Anterior cingulate cortex (tissue), 58 donors: ENCODE results near the gene PTDSS2.

ENCODE experiments used
- DNase-seq, 58 donors: peaks; one replicate each; lab custom pipeline; 2025; lab: John Stamatoyannopoulos, UW

Gene PTDSS2

GRCh38 chr11:486189-486588, 36.1 kb downstream of the PTDSS2 start:
- DNase-seq = no peak

DNA sequence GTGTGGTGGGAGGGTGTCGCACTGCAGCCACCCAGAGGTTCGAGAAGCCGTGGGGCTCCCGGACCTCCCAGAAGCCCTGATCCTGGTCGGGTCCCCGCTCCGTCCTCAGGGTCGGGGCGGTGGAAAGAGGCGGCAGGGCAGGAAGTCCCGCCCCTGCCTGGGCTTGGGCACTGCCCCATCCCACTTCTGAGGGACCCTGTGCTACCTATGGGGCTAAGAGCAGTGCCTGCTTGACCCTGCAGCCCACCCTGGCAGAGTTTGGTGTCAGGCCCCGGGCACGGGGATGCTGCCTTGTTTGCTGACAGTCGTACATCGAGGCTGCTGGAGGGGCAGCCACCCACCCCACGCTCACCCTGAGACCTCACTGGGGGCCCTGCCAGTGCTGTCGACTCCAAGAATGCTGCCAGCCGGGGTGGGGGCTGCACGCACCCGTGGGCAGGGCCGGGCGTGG, 37.5 kb downstream of the PTDSS2 start:
- no peak for DNase-seq

GRCh38 chr11:488062-488461, 38.0 kb downstream of the PTDSS2 start:
- no peak for DNase-seq

DNA sequence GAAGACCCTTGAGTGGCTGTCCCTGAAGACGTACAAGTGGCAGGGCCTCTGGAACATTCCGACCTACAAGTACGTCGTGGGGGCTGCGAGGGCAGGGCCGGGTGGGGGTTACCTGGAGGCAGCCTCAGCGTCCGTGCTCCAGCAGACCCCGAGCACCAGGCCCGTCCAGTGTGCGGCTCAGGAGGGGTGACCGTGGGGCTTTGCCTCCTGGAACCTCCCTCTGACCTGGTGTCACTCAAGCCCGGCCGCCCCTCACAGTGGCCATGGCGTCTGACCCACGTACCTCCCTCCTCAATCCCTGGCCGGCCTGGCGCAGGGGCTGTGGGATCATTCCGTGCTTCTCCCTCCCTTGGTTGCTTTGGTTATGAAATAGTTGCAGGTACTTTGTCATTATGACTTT, 38.5 kb downstream of the PTDSS2 start:
- DNase-seq = no peak

DNA sequence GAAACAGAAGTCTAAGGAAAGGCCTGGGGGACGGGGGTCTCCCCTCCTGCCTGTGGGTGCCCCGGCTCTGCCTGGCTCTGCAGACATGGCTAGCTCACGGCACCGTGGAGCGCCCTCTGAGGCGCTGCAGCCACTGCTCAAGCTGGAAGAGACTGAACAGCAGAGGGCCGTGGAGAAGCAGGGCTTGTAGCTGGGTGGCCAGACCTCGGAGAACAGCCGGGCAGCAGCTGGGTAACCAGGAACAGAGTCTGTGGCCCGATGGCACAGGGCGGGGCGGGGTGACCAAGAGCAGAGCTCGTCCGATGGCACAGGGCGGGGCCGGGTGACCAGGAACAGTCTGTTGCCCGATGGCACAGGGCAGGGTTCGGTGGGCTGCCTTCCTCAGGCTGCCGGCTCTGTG, 38.9 kb downstream of the PTDSS2 start:
- peak in 7 of 58 donors; percentile 26 to 59 (median 39) for DNase-seq

GRCh38 chr11:489610-490185, 39.6 kb downstream of the PTDSS2 start:
- DNase-seq = no peak

GRCh38 chr11:490186-490929, 40.3 kb downstream of the PTDSS2 start:
- no peak for DNase-seq

GRCh38 chr11:490930-491260, 40.8 kb downstream of the PTDSS2 start:
- no peak for DNase-seq

GRCh38 chr11:491358-491757, 41.3 kb downstream of the PTDSS2 start:
- no peak for DNase-seq

DNA sequence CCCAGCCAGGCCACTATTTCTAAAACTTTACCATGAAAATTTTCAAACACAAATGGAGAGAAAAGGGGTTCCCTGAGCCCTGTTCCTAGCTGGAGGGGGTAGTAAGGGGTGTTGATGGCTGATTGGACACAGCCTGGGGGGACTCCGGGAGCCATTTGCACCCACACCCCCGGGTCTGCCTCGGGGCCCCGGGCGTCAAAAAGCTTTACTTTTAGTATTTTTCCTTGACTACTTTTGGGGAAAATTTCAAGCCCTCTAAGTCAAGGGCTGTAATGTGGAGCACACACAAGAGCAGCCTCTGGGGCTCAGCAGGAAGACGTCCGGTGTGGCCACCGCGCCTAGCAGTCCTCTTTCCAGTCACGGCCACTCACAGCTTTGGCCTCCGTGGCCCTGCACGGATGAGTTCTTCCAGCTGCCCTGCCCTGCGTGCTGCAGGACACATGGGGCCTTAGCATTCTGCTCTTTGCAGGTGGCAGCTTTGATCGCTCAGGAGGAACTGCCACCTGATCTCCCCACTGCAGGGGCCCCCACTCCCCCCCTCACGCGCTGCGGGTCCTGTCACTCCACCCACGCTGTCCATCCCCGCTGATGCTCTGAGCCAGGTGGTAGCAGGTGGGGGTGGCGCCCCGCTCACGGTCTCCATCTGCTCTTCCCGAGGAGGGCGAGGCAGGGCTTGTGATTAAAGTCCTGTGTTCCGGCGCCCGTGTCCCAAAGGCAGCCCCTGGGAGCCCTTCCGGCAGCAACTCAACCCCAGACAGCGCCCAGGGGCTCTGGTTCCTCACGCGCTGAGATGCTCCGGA, 42.5 kb downstream of the PTDSS2 start:
- DNase-seq = no peak

DNA sequence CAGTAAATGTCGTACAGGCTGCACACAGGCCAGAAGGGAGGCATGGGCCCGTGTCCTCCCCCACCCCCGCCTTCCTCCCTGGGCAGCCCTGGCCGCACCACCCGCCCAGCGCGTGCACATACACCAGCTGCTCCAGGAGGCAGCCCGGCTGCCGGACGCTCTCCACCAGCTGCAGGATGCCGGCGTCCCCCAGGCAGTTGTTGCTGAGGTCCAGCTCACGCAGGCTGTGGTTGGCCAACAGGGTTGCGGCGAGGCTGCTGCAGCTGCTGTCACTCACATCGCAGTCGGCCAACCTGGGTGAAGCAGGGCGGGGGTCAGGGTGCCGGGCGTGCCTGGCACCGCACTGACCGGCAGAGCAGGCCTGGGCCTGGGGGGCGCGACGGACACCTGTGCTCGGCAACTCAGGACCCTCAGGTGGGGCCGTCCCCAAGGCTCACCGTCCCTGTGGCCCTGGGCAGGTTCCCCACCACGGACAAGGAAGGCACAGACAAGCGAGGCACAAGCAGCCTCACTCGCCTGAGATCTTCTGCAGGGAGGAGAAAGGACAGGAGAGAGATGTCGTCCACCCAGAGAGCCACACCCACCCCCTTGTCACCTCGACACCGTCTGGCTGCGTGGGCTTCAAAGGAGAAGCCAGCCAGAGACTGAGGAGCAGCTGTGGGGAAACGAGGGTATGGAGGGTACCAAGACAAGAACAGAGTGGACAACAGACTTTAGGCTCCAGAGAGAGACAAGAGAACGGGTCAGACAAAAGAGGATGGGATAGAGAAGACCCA, 44.9 kb downstream of the PTDSS2 start:
- DNase-seq = peak in 51 of 58 donors; percentile 24 to 93 (median 73)

DNA sequence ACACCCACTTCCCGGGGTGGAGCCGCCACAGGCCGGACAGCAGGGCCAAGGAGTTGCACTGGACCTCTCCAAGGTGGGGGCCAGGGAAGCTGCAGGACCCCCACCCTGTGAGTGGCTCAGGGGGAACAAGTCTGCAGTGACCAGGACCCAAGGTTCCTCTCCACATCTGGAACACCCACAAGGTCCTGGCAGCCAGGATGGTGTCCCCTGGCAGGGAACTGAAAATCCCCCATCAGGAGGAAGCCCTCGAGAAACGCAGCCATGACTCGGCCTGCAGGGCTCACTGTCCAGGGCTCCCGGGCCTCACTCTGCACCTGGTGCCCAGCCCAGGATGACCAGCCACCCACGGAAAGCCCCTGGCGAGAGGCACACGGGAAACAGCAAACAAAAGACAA, 45.5 kb downstream of the PTDSS2 start:
- DNase-seq = peak in 1 of 58 donors; percentile 46

- no peak for DNase-seq
These were observed 46.9 kb downstream of the PTDSS2 start for GRCh38 chr11:496834-497564.

DNA sequence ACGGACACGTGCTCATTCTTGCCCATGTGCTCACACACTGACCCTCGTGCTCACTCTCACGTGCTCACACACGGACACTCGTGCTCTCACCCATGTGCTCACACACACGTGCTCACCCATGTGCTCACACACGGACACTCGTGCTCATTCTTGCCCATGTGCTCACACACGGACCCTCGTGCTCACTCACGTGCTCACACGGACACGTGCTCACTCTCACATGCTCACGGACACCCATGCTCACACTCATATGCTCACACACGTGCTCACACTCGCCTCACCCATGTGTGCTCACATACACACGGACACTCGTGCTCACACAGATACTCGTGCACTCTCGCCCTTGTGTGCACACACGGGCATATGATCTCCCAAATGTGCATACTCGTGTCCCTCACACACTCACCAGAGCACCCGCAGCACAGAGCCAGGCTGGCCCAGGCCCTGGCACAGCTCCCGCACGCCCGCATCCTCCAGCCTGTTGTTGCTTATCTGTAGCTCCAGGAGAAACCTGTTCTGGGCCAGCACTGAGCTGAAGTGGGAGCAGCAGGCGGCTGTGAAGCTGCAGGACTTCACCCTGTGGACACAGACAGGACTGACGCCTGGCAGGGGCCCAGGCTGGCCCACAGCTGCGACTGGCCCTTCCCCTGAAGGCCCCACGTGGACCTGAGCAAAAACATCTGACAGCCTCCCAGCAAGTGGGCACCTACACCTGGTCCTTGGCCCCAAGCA, 47.7 kb downstream of the PTDSS2 start:
- DNase-seq = no peak

GRCh38 chr11:498297-499181, 48.5 kb downstream of the PTDSS2 start:
- DNase-seq = no peak

DNA sequence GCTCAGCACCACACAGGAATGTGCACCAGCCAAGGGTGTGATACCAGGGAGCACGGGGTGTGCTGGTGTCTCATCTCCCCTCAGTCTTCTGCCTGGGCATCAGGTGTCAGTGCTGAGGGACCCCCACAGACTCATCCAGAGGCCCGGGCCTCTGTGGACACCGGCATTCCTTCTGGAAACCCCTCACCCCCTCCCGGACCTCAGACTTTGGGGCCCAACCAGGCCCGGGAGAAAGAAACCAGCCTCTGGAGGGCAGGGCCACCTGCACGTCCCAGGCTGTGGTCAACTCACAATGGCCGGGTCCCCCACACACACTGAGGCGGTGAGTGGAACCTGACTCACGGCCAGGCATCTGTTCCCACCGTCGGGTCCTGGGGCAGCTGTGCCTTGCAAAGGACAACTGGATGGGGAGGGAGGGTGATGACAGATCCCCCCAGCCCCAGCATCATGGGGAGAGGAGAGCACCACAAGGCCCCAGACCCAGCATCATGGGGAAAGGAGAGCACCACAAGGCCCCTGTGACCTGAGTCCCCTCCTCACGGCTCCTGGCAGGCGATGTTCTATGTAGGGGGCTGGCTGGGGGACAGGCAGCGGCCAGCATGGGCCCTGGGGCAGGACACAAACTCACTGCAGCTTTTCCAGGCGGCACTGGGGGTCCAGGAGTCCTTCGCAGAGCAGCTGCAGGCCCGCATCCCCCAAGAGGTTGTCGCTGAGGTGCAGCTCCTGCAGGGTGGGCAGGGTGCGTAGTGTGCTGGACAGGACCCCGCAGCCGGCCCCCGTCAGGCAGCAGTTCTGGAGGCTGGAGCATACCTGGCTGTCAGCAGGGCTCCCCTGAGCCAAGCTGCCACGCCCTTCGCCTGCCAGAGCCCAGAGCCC, 49.4 kb downstream of the PTDSS2 start:
- DNase-seq = no peak

DNA sequence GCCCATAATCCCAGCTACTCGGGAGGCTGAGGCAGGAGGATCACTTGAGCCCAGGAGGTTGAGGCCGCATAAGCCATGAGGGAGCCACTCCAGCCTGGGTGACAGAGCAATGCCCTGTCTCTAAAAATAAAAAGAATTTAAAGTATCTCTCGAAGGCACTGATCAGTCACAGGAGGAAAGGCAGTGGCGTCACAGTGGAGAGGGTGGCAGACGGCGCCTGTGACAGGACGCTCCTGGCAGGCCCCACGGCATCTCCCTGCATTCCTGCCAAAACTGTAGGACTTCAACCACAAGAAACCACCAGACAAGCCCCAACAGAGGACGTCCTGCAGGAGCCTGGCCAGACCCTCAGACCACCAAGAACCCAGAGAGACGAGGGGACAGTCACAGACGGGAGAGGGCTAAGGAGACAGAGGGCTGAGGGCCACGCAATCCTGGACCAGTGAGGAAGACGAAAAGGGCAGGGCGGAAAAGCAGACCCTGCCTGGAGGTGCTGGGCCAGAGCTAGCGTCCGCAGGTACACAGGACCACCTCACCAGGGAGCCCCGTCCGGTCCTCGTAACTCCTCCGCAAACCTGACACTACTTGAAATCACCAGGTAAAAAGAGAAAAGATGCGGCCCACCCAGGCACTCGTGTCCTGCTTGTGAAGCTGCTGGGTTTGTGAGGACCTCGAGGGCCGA, 51.1 kb downstream of the PTDSS2 start:
- DNase-seq = no peak
